Activated naive CD4-positive, alpha-beta T cell treated with Interleukin-2 at 50 U/mL for 16 hours (primary cell): Measurements from ENCODE around the gene PPTC7.
"Not testable (repeated sequence)": the region's sequence is repeated elsewhere in the genome, so short reads cannot be mapped to it uniquely, and the experiment has no call there.

Source experiments
- DNase-seq: peaks from one replicate; pipeline ENCODE4 v3.0.0-alpha.2; 2020

The PPTC7 gene

GRCh38 chr12:110532644-110533043 lies 50.5 kb downstream of the PPTC7 start:
- DNase-seq, result no peak

GRCh38 chr12:110531741-110532333 lies 51.3 kb downstream of the PPTC7 start:
- DNase-seq, result no peak

GRCh38 chr12:110530511-110530910 lies 52.6 kb downstream of the PPTC7 start:
- DNase-seq, result no peak

GRCh38 chr12:110528277-110528839 lies 54.8 kb downstream of the PPTC7 start:
- no peak for DNase-seq

- peak; percentile 51 for DNase-seq
These were observed 62.0 kb downstream of the PPTC7 start for GRCh38 chr12:110520876-110521712.

- not testable (repeated sequence) for DNase-seq
These were observed 65.1 kb downstream of the PPTC7 start for GRCh38 chr12:110518014-110518413.

- DNase-seq, result no peak
These were observed 66.1 kb downstream of the PPTC7 start for GRCh38 chr12:110516995-110517394.

GRCh38 chr12:110514363-110514762 lies 68.8 kb downstream of the PPTC7 start:
- DNase-seq, result no peak

GRCh38 chr12:110513842-110514241 lies 69.3 kb downstream of the PPTC7 start:
- no peak for DNase-seq

GRCh38 chr12:110508071-110508586 lies 75.0 kb downstream of the PPTC7 start:
- no peak for DNase-seq

- DNase-seq, result no peak
These were observed 77.8 kb downstream of the PPTC7 start for GRCh38 chr12:110505332-110505731.

GRCh38 chr12:110503432-110503831 lies 79.7 kb downstream of the PPTC7 start:
- no peak for DNase-seq

- DNase-seq, result peak; percentile 99
These were observed 81.1 kb downstream of the PPTC7 start, which contains the start of the genes RAD9B and VPS29 for GRCh38 chr12:110501752-110502738. Gene RAD9B, plus strand, starts transcription at chr12:110502331. Its CDS starts 7 bp downstream, at chr12:110502338. Gene VPS29, minus strand, starts transcription at chr12:110502111. Its CDS starts 60 bp downstream, at chr12:110502051.

- DNase-seq, result no peak
These were observed 81.7 kb downstream of the PPTC7 start for GRCh38 chr12:110501399-110501751.

GRCh38 chr12:110498984-110499706 lies 84.0 kb downstream of the PPTC7 start:
- DNase-seq, result no peak
